Measurements from ENCODE around the gene ELMO1.

DNA sequence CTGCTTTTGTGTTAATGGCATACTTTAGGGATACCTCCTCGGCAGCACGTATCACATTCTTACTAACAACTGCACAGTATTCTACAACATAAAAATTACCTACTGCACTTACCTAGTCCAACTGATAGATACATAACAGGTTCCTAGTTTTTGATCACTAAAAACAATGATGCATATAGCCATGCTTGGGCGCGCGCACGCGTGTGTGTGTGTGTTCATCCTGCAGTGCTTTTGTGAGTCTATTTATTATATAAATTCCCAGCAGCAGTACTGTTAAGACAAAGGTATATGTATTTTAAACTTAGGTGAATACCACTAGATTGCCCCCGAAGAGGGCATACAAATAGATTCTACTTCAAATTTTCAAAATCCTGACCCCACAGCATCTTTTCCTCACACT lies 181.4 kb downstream of the ELMO1 start:
- TF ChIP-seq, protein P1, sequence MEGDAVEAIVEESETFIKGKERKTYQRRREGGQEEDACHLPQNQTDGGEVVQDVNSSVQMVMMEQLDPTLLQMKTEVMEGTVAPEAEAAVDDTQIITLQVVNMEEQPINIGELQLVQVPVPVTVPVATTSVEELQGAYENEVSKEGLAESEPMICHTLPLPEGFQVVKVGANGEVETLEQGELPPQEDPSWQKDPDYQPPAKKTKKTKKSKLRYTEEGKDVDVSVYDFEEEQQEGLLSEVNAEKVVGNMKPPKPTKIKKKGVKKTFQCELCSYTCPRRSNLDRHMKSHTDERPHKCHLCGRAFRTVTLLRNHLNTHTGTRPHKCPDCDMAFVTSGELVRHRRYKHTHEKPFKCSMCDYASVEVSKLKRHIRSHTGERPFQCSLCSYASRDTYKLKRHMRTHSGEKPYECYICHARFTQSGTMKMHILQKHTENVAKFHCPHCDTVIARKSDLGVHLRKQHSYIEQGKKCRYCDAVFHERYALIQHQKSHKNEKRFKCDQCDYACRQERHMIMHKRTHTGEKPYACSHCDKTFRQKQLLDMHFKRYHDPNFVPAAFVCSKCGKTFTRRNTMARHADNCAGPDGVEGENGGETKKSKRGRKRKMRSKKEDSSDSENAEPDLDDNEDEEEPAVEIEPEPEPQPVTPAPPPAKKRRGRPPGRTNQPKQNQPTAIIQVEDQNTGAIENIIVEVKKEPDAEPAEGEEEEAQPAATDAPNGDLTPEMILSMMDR (IDR thresholded peaks at IDR 0.05; ENCODE audit: poor library complexity): no peak
- no peak for TF ChIP-seq EZH2 (IDR thresholded peaks at IDR 0.05; ENCODE audit: borderline replicate concordance)

Measured in hepatocyte (in vitro differentiated cells).